ENCODE measurements around the gene CKB. TPM values are rescaled to one million over a fixed set of nuclear protein-coding genes. Genes with fewer than 3 reads are reported as not detected.

CKB gene
- total and polyA plus RNA-seq, 2 donors (not counting 1 experiment from before 2014, with no cell fraction given): 3.1 to 4.7 TPM

- peaks cover 0 to 11% of the 10 kb centered on the region in 2 experiments for H3K36me3 ChIP-seq (replicated peaks in 1 of 2; ENCODE audit: control extremely low read depth in 1 of 2, control insufficient read depth in 1 of 2, extremely low read depth in 1 of 2, insufficient read depth in 2 of 2, low read length in 1 of 2)
- Mint-ChIP-seq H3K9me3 (ENCODE audit: insufficient read depth) (no peaks in the 10 kb centered on the region), H3K4me3 (peak overlapping the region; percentile 88), H3K27me3 (no peaks in the 10 kb centered on the region), H3K4me1 (peaks cover 48% of the 10 kb centered on the region), H3K27ac (peak overlapping the region; percentile 95)
- ATAC-seq (ENCODE audit: low read depth) (no peak), DNase-seq (no peak)
- H3K79me2 ChIP-seq (ENCODE audit: control insufficient read depth, insufficient read depth, low read length): peaks cover 24% of the 10 kb centered on the region
- ChIA-PET CTCF (interaction anchor here (0.8 to 6.2 kb wide), 4 partner anchors 9 to 30 kb away, joined by 3 to 42 read pairs (median 20); no protein-coding TSS in a partner anchor), POLR2A (interaction anchor here (0.6 to 1.1 kb wide), 2 partner anchors 31 to 1771 kb away, joined by 3 to 4 read pairs; partner anchors contain the start of genes BAG5 and BRF1)
- H2AFZ ChIP-seq (ENCODE audit: insufficient read depth, low read depth, low read length, poor library complexity, severe bottlenecking): no peak overlapping the region
- H3K27ac ChIP-seq (ENCODE audit: low read length in 2 of 2): no peak overlapping the region
- no peak overlapping the region for H3K4me3 ChIP-seq (ENCODE audit: control extremely low read depth in 1 of 5, extremely low read depth in 1 of 5, insufficient read depth in 1 of 5, low read depth in 2 of 5, low read length in 4 of 5)
- peaks cover 34% of the 10 kb centered on the region for H4K20me1 ChIP-seq (ENCODE audit: control insufficient read depth, insufficient read depth, low read length, poor library complexity, severe bottlenecking)
- no peak overlapping the region for H3K9ac ChIP-seq (ENCODE audit: low read length)
- H3K9me3 ChIP-seq (ENCODE audit: control extremely low read depth in 1 of 3, control insufficient read depth in 2 of 3, insufficient read depth in 1 of 3, low read length in 2 of 3): no peaks in the 10 kb centered on the region
- no peaks in the 10 kb centered on the region for H3K27me3 ChIP-seq (replicated peaks in 1 of 4; ENCODE audit: control extremely low read depth in 1 of 4, control insufficient read depth in 3 of 4, insufficient read depth in 4 of 4, low read length in 3 of 4)
- WGBS (ENCODE audit: insufficient coverage): 92% methylated on average over 6 of the region's 7 CpGs
- intact Hi-C loops (cut with micrococcal nuclease): no loop called here
- peaks cover 33 to 49% of the 10 kb centered on the region in 2 donors for H3K4me1 ChIP-seq (ENCODE audit: control insufficient read depth in 2 of 2, insufficient read depth in 2 of 2, low read length in 2 of 2)
- H3K4me2 ChIP-seq (replicated peaks; ENCODE audit: low read depth, low read length, poor library complexity, severe bottlenecking): peak overlapping the region; percentile 96
- no peak for TF ChIP-seq EZH2 (IDR thresholded peaks at IDR 0.05; ENCODE audit: borderline replicate concordance, insufficient read depth, low read depth, low read length, poor library complexity, severe bottlenecking)
- no peak for TF ChIP-seq CTCF (IDR thresholded peaks at IDR 0.05)
Measured at GRCh38 chr14:103530390-103530789, 7.8 kb upstream of the CKB start.
